Ascending aorta (tissue), 2 donors: ENCODE measurements around the gene CRYGB. TPM values are rescaled to one million over a fixed set of nuclear protein-coding genes. Genes with fewer than 3 reads are reported as not detected.
A peak's percentile ranks its signal among the peaks of the same experiment; 100 is the strongest.
"Not testable (repeated sequence)": the region's sequence is repeated elsewhere in the genome, so short reads cannot be mapped to it uniquely, and the experiment has no call there.

Source experiments
- DNase-seq, 2 donors: peaks; one replicate each; pipeline ENCODE4 v3.0.0-alpha.2; 2019; ENCODE audit warnings: low spot score in 2 of 2
- H3K27ac ChIP-seq, 2 donors: fragments of 200-600 bp; sonication (generic); one replicate each; pipeline ENCODE4 v1.5.1; 2016 to 2017; ENCODE audit warnings: mild to moderate bottlenecking in 1 of 2
- H3K27me3 ChIP-seq: fragments of 200-600 bp; sonication (generic); one replicate; pipeline ENCODE4 v1.5.1; 2017
- H3K36me3 ChIP-seq, 2 donors: fragments of 200-600 bp; sonication (generic); one replicate each; pipeline ENCODE4 v1.5.1; 2016
- H3K4me1 ChIP-seq, 2 donors: fragments of 200-600 bp; sonication (generic); one replicate each; pipeline ENCODE4 v1.5.1; 2016 to 2017; ENCODE audit warnings: mild to moderate bottlenecking in 1 of 2
- H3K4me3 ChIP-seq, 2 donors: fragments of 200-600 bp; sonication (generic); one replicate each; pipeline ENCODE4 v1.5.1; 2016 to 2017; ENCODE audit warnings: mild to moderate bottlenecking in 1 of 2
- H3K9me3 ChIP-seq, 2 donors: fragments of 200-600 bp; sonication (generic); one replicate each; pipeline ENCODE4 v1.5.1; 2016
- CTCF ChIP-seq, 3 experiments: fragments of 200-600 bp in 2 of 3; fragments of 450-650 bp in 1 of 3; sonication (generic) in 2 of 3; IDR thresholded peaks; one replicate each; pipeline ENCODE4 v1.5.1; 2016 to 2019; ENCODE audit warnings: antibody characterized with exemption in 3 of 3, mild to moderate bottlenecking in 1 of 3, moderate library complexity in 1 of 3
- intact Hi-C: fragments of 100-400 bp; cut with DNase I; formaldehyde crosslinking; loops from one replicate; pipeline ENCODE4 v1.15.1; 2023
- total RNA-seq: library from RNA; depleted of rRNA; stranded (reverse); fragments of >200 nt; gene quantifications from one replicate; pipeline ENCODE4 v1.1.0, GENCODE V29; 2016

The CRYGB gene
- total RNA-seq, 1 donor from 2014 or later, result not detected

GRCh38 chr2:208130712-208131110 lies 15.2 kb downstream of the CRYGB start:
- intact Hi-C loops, result no loop called here
- TF ChIP-seq CTCF (IDR thresholded peaks at IDR 0.05), result no peak
- no peak overlapping the region for H3K4me3 ChIP-seq
- no peaks in the 10 kb centered on the region for H3K27me3 ChIP-seq
- H3K27ac ChIP-seq, result no peak overlapping the region
- no peaks in the 10 kb centered on the region for H3K9me3 ChIP-seq
- no peak for DNase-seq
- H3K36me3 ChIP-seq, result no peaks in the 10 kb centered on the region
- no peaks in the 10 kb centered on the region for H3K4me1 ChIP-seq

- Histone ChIP-seq H3K27me3 (no peaks in the 10 kb centered on the region), H3K27ac (no peak within 1 kb of the TSS), H3K4me1 (no peaks in the 10 kb centered on the region), H3K9me3 (no peaks in the 10 kb centered on the region), H3K4me3 (no peak within 1 kb of the TSS), H3K36me3 (no peaks in the 10 kb centered on the region)
- DNase-seq, result no peak
- TF ChIP-seq CTCF (IDR thresholded peaks at IDR 0.05), result no peak
- intact Hi-C loops, result no loop called here
Observed at GRCh38 chr2:208129744-208130711, 15.9 kb downstream of the CRYGB start, which contains the start of gene CRYGC. Gene CRYGC, minus strand, starts transcription at chr2:208129828. Its CDS starts 36 bp downstream, at chr2:208129792.

- no peaks in the 10 kb centered on the region for H3K4me1 ChIP-seq
- no peaks in the 10 kb centered on the region for H3K9me3 ChIP-seq
- no peak for TF ChIP-seq CTCF (IDR thresholded peaks at IDR 0.05)
- no peaks in the 10 kb centered on the region for H3K36me3 ChIP-seq
- intact Hi-C loops, result no loop called here
- DNase-seq, result no peak
- no peaks in the 10 kb centered on the region for H3K27me3 ChIP-seq
- H3K4me3 ChIP-seq, result no peak overlapping the region
- H3K27ac ChIP-seq, result no peak overlapping the region
Observed at GRCh38 chr2:208128136-208128535, 17.8 kb downstream of the CRYGB start.

- DNase-seq, result no peak
- no peaks in the 10 kb centered on the region for H3K9me3 ChIP-seq
- no peaks in the 10 kb centered on the region for H3K27me3 ChIP-seq
- no peak overlapping the region for H3K27ac ChIP-seq
- H3K4me3 ChIP-seq, result no peak overlapping the region
- intact Hi-C loops, result no loop called here
- H3K4me1 ChIP-seq, result no peaks in the 10 kb centered on the region
- TF ChIP-seq CTCF (IDR thresholded peaks at IDR 0.05), result no peak
- H3K36me3 ChIP-seq, result no peaks in the 10 kb centered on the region
Observed at GRCh38 chr2:208127090-208127489, 18.9 kb downstream of the CRYGB start.

GRCh38 chr2:208125251-208125650 lies 20.7 kb downstream of the CRYGB start:
- Histone ChIP-seq H3K27me3 (no peaks in the 10 kb centered on the region), H3K9me3 (no peaks in the 10 kb centered on the region), H3K27ac (no peak overlapping the region), H3K4me1 (no peaks in the 10 kb centered on the region), H3K36me3 (no peaks in the 10 kb centered on the region), H3K4me3 (no peak overlapping the region)
- no peak for DNase-seq
- intact Hi-C loops, result no loop called here
- no peak for TF ChIP-seq CTCF (IDR thresholded peaks at IDR 0.05)

- H3K9me3 ChIP-seq, H3K36me3 ChIP-seq, H3K27me3 ChIP-seq, DNase-seq, H3K27ac ChIP-seq, intact Hi-C loops, H3K4me1 ChIP-seq: not testable (repeated sequence)
- H3K4me3 ChIP-seq, result peak within 1 kb of the TSS in 1 of 2 donors; percentile 36
Observed at GRCh38 chr2:208124013-208124715, 21.8 kb downstream of the CRYGB start, which contains the start of gene CRYGD. Gene CRYGD, minus strand, starts transcription at chr2:208124524. Its CDS starts 51 bp downstream, at chr2:208124473.
